Femur (tissue), 1 donor: ENCODE measurements around the gene TGFBR1.

Experiments used
- DNase-seq: peaks from one replicate; pipeline ENCODE4 v3.0.0-alpha.2; 2017

TGFBR1 gene

DNA sequence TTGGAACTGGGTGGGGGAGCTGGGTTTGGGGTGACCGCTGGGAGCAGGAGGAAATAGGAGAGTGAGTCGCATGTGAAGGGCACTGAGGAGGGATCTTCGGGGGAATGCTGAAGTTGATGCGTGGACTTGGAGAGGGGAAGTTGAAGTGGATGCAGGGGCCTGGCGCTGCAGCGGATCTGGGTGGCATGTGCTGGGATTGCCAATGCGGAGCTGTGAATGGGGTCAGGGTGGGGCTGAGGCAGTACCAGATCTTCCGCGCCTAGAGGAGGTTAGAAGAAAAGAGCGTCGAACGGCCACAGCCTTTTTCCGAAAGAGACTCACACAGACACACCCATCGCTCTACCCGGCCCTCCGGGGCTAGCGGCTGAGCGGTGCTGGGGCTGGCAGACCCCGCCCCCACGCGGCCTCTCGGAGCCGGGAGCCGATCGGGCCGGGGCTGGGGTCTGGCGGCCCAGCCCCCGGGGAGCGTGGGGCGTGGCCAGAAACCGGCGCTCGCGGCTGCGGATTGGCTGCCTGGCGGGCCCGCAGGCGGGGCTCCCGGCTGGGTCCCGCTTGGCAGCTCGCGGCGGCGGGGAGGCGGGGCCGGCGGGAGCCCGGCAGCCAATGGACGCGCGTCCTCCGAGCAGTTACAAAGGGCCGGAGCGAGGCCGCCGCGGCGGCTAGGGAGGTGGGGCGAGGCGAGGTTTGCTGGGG lies at the start of gene TGFBR1:
Gene TGFBR1 (plus strand): TSS at position 655 of the 693 bp plus-strand sequence. CDS start 93 bp downstream, outside the sequence.
- peak; percentile 96 for DNase-seq

DNA sequence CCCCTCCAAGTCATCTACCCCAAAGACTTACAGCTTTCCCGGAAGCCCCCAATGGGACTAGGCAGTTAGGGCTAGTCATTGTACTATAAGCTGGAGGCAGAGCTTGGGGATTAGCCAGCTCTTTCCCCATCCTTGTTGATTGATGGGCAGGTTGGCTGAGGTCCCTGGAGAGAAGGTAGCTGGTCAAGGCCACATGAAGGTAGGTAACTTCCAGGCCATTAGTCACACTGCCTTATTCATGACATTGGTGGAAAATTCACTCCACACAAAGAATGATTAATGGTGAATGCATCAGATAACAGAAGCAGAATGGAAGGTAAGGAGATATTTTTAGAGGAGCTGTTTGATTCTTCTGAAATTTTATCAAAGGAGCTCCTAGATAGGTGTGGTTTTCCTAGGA lies 49.5 kb upstream of the TGFBR1 start:
- no peak for DNase-seq

DNA sequence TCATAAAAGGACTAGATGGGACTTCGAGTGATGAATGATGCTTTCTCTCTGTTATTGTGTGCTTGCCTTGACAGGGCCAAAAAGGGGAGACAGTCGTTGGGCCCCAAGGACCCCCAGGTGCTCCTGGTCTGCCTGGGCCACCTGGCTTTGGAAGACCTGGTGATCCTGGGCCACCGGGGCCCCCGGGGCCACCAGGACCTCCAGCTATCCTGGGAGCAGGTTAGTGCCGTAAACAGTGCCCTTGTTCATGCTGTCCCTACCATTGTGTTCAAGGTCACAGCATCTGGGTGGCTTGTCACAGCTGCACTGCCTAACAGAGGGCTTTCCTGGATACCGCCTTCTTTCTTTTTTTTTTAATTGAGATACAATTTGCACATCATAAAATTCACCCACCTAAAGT lies 48.7 kb upstream of the TGFBR1 start:
- no peak for DNase-seq

DNA sequence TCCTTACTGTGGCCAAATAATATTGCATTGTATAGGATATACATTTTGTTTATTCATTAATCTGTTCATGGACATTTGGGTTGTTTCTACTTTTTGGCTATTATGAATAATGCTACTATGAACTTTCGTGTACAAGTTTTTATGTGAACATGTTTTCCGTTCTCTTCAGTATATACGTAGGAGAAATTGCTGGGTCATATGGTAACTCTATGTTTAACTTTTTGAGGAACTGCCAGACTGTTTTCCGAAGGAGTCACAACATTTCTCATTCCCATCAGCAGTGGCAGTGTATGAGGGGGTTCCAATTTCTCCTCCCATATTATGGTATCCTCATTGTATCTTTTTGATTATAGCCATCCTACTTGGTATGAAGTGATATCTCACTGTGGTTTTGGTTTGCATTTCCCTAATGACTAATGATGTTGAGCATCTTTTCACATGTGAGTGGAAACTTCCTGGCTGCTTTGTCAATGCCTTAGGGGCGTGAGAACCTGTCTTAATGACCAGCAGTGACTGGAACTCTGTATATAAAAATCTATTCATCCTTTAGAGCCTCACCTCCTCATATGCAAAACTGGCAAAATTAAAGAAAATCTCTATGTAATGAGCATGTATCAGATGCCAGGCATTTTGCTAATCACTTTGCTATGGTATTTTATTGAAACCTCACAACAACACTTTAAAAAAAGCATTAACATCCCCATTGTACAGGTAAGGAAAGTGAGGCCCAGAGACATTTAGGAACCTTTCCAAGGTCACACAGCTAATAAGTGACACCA lies 47.8 kb upstream of the TGFBR1 start:
- DNase-seq = no peak

DNA sequence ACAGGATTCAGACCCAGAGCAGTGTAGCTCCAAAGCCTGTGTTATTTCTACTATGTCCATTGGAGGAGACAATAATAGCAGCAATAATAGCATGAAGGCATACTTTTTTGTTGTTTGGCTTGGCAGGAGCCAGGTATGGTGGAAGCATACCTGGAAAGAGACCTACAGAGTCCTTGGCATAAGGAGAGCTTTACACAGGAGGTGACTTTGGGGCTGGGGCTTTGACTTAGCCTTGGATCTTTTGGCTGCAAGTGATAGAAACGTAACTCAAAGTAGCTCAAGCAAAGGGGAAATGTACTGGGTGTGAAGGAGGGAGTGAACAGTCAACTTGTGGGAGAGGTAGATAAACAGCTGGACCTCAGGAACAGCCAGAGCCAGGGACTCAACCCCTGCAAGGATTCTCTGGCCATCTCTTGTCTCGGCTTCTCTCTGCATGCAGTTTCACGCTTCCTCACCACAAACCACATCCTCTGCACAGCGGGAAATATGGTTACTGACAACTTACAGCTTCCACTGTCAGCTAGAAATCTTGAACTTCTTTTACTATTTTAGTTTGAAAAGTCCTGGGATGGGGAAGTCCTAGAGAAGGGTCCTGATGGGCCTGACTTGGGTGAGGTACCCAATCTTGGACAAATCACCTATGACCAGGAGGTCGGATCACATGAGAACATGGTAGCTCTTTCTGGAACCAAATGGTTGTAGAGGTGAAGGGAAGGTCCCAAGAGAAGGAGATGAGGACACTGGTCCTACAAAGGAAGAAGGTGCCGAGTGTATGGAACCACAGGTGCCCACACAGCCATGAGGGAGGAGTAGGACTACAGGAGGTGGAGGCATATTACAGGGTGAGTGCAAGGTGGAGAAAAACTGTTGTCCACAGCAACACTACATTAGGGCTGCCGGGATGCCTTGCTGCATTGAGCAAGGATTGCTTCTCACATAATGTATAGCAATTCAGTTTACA lies 47.0 kb upstream of the TGFBR1 start:
- peak; percentile 59 for DNase-seq

DNA sequence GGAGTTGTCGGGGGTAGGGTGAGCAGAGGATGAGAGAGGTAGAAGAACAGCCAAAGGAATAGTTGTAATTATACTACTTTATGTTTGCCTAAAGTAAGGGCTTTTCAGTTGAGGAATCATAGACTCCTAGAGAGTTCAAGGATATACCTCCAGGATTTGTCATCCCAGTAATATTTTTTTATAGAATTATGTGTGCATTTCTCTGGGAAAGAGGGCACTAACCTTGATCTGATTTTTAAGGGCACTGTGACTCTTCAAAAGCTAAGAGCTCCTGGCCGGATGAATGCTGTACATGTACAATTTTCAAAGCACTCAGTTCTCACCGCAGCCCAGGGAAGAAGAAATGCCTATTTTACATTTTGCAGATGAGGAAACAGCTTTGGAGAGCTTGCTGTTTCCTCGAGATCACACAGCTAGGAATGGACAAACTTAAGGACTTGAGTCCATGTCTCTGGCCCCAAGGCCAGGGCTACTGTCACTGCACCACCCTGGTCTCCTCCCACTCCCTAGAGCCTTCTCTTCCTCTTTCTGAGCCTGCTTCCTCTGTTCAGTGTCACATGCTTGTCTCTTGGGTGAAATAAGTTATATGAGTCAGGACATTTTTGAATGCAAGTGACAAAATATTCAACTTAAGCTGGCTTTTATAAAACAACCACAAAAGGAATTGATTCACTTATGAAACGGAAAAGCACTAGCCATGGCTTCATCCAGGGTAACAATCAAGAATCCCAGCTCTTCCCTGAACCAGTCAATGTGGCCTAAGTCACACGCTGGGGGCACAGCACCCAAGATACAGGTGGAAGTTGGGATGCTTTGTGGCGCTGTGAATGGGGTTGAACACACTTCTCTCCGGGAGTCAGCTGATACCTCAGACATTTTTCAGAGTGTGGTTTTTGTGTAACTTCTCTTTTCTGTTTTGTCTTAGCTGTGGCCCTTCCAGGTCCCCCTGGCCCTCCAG lies 45.7 kb upstream of the TGFBR1 start:
- DNase-seq = no peak

DNA sequence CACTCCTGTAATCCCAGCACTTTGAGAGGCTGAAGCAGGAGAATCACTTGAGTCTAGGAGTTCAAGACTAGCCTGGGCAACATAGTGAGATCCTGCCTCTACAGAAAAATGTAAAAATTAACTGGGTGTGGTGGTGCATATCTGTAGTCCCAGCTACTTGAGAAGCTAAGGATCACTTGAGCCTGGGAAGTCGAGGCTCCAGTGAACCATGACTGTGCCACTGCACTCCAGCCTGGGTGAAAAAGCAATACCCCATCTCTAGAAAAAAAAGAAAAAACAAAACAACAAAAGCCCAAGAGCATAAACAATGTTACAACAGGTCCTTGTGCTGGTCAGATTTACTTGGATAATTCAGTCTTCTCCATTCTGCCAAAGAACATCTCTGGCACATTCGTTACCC lies 44.3 kb upstream of the TGFBR1 start:
- DNase-seq = no peak

DNA sequence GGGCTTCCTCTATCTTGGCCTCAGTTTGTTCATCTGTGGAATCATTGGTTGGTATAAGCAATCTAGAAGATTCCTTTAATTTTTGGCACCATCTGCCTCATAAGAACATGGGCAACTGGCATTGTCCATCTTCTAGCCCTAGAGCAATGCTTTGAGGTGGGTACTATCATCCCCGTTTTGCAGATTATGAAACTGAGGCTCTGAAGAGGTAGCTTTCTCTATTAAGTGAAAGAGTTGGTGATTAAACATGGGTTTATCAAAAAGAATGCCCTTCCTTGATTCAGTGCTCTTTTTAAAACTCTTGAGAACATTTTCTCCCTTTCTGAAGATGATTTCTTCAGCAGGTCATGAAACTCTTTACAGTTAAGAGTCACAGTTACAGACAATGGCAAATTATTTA lies 42.4 kb upstream of the TGFBR1 start:
- no peak for DNase-seq

DNA sequence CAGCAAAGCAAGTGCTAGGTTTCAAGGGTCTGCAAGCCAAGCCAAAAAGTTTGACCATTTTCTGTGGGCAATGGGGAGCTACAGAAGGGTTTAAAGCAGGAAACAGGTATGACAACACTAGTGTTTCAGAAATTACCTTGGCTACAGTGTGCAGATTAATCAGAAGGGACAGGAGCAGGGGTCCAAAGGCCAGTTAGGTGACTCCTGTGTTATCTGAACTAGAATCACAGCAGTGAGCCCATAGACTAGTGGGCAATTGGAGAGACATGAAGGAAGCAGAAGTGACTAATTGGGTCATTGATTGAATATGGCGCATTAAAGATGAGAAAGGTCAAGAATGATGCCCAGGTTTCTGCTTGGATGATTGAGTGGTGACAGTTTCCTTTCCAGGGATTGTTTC lies 41.4 kb upstream of the TGFBR1 start:
- DNase-seq = no peak

DNA sequence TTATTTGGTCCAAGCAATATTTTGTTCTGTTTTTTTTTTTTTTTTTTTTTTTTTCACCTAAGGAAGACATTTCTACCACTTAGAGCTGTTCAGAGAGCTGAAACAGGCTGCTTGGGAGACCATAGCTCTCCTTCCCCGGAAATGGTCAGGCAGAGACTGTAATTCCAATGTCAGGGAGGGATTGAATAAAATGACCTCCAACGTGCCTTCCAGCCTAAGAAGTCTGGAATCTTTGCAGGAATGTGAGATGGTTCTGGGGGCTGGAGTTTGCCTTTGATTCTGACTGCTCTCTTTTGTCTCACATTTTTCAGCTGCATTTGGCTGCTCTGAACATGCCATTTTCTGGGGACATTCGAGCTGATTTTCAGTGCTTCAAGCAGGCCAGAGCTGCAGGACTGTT lies 38.3 kb upstream of the TGFBR1 start:
- no peak for DNase-seq

DNA sequence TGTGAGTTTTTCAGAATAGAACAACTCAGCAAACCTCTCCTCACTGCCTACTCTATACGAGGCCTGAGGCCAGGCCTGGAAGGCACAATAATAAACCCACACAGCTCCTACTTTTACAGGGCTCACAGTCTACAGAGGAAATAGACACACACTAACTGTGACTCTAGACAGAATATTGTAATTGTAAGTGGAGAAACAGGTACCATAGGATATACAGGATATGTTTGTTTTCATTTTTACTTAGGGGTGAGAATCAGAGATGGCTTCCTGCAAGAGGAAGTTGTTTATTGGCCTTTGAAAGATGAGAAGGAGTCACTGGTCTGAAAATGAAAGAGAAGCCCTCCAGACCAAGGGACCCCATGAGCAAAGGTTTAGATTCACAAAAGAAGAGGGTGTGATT lies 35.8 kb upstream of the TGFBR1 start:
- DNase-seq = no peak

DNA sequence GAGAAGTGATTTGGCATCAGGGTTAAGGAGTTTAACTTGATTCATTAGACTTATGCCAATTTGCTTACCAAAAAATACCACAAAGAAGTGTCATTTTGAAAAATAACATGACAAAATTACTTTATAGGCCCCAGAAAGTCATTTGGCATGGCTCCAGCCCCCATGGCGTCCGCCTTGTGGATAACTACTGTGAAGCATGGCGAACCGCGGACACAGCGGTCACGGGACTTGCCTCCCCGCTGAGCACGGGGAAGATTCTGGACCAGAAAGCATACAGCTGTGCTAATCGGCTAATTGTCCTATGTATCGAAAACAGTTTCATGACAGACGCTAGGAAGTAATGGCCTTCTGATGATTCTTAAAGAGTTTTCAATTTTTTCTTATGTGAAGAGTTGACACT lies 35.4 kb upstream of the TGFBR1 start:
- DNase-seq = no peak

DNA sequence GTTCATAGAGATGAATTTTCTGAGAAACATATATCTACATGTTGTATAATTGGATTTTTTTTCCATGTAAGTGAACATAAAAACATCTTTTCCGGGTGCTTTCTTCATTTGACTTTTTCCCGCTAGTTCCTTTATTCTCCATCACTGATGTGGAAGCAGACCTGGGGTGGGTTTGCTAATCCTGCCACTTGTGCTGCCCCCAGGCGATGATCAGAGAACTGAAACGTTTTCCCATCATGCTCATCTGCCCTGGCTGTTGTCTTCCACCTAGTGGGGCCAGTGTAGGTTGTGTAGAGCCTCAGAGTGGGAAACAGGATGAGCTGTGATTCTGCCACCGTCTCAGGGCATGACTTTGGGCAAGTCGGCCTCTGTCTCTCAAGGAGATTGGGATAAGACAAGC lies 34.2 kb upstream of the TGFBR1 start:
- DNase-seq = no peak

DNA sequence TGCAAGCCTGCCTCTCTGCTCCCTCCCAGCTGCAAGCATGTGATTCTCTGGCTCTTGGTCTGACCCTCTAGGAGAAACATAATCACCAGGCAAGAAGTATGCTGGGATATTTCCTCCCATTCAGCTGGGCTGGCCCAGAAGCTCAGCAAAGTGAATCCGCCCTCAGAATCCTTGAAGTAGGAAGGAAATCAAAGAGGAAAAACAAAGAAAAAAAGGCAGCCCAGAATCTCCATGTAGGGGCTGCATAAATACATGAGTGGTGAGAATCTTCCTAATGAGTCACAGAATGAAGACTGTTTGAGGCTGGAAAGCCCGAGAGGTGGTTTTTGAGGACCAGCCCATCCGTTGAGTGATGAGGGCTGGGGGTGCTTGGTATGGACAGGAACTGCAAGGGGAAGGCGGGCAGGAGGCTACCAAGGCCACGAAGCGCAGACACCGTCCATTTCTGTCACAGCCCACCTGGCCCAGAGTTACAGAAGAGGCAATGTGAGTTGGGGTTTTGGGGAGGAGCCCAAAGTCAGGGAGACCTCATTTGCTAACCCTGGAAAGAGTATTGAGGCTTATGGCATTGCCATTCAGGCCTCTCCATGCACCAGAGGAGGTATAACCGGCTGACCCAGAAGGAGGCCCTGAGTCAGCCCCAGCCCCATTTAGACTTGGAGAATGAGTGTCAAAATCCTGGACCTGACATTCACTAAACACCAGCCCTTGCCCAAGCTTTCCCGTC lies 33.4 kb upstream of the TGFBR1 start:
- no peak for DNase-seq

DNA sequence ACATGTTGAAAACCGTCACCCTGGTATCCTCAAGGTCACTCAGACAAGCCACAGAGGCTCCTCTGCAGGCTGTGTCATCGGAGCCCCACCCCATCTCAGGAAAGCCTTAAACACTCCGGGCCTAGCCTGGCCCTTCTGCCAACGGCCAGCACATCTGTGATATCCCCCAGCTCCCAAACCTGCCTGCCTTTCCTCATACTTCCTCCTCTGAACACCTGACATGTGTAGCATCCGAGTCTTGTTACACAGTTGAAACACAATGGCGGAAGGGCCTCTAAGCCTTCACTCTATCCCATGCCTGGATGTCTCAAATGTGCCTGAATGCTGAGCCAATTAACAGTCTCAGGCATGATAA lies 32.9 kb upstream of the TGFBR1 start:
- no peak for DNase-seq

DNA sequence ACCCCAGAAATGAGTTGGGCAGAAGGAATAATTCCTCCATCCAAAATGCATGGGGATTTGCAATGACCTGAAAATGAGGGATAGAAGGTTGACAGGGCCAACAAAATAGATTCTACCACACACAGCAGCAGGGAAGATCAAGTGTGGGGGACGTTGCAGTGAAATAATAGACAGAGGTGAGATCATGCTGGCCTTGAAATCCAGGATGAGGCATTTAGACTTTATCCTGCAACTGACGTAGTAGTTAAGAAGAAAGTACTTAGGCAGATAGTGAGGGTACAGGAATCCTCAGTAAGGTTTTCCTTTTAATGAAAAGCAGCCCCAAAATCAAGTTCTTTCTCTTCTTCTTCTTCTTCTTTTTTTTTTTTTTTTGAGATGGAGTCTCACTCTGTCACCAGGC lies 31.6 kb upstream of the TGFBR1 start:
- DNase-seq = no peak

DNA sequence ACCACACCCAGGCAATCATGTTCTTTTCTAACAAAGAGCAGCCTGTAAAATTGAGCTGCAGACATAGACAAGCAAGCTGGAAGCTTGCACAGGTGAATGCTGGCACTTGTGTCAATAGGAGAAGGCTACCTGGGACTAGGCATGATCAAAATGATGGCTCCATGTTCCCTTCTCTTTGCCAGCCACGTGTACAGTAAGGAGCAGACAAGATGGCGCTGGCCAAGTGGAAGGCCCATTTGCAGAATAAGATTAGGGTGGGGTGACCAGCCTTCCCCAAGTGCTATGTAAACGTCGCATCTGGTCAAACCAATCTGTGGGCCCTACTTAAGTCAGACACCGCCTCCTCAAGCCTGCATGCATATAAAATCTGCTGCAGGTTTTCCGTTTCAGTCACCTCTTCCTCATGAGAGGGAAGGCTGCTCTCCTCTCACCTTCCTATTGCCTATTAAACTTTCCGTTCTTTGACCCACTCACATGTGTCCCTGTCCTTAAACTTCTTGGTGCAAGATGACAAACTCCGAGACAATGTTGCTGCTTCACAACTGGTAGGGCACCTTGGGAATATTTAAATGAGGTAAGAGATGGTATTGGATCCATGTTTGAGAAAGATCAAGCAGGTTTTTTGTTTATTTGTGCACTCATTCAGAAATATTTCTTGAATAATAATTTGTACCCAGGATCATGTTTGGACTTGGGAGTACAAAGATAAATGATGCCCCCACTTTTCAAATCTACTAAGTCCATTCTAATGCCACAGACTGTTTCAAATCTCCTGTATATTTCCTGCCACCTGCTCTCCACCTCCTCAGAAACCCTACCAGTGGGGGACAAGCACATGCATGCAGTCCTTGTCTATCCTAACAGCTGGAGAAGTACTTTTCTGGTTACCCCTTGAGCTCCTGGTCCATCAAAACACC lies 30.7 kb upstream of the TGFBR1 start:
- no peak for DNase-seq

DNA sequence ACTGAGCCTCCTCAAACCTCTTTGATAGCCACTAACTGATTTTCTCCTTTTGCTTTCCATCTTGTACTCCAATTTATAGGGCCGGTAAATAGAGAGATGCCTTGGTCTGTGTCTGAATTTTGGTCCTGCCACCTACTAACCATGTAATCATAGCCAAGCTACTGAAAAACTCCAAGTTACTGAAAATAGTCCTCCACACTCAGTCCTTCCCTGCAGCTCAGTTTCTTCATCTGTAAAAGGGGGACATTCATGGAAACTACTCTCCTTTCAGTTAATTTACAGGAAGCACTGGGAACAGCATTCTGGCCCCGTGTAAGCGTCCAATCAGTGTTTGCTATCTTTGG lies 30.0 kb upstream of the TGFBR1 start:
- no peak for DNase-seq

DNA sequence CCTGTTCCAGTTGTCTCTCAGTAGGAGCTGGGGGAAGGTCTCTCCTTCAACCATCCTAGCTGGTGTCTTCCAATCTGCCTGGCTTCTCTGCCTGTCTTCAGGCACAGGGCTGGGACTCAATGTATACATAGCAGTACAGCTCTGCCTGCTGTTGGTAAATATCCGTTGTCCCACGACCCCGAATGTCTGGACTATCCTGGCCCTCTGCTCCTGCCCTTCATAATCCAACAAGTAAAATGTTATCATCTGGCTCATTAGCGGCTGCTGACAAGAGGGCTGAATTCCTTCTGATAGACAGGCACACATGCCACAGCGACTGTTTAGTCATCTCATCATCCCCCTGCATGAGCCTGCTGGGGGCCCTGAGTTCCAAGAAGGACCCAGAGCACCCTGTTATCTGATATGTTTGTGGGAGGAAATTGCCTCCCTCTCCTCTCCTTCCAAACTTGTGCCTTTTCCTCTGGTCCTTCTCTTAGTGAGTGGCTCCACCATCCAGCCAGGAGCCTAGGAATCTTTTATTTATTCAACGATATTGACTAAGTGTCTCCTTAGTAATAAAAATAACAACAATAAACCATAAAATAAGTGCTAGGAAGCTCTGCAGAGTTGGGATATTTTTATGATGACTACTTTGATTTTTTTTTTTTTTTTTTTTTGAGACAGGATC lies 29.5 kb upstream of the TGFBR1 start:
- peak; percentile 31 for DNase-seq

DNA sequence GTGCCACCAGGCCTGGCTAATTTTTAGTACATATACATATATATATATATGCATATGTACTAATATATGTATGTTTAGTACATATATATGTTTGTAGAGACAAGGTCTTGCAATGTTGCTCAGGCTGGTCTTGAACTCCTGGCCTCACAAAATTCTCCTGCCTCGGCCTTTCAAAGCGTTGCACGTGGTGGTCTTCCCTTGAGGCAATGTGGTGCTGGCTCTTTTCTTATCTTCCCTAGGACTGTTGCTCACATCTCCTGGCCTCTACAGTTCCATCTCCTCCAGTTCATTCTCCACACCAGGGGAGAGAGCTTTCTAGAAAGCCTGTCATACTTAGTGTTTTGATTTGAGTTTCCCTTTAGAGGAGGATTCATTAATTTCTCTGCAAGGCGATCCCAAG lies 28.9 kb upstream of the TGFBR1 start:
- no peak for DNase-seq
